ENCODE data around the gene PIGR.

Gene PIGR

GRCh38 chr1:206969090-206969489 is 22.8 kb upstream of the PIGR start:
- no peak for TF ChIP-seq GATA3 (IDR thresholded peaks at IDR 0.05; ENCODE audit: low read depth, low read length)
- no peak for TF ChIP-seq GATA2 (IDR thresholded peaks at IDR 0.05; ENCODE audit: low read depth, low read length)

- TF ChIP-seq GATA3 (IDR thresholded peaks at IDR 0.05; ENCODE audit: low read depth, low read length) (no peak), GATA2 (IDR thresholded peaks at IDR 0.05; ENCODE audit: low read depth, low read length) (no peak)
Observed at GRCh38 chr1:206967096-206967849, 21.0 kb upstream of the PIGR start.

- TF ChIP-seq GATA3 (IDR thresholded peaks at IDR 0.05; ENCODE audit: low read depth, low read length) (no peak), GATA2 (IDR thresholded peaks at IDR 0.05; ENCODE audit: low read depth, low read length) (no peak)
Observed at GRCh38 chr1:206965781-206966180, 19.5 kb upstream of the PIGR start.

GRCh38 chr1:206963740-206964139 is 17.5 kb upstream of the PIGR start:
- TF ChIP-seq GATA3 (IDR thresholded peaks at IDR 0.05; ENCODE audit: low read depth, low read length) = no peak
- TF ChIP-seq GATA2 (IDR thresholded peaks at IDR 0.05; ENCODE audit: low read depth, low read length) = no peak

- TF ChIP-seq GATA2 (IDR thresholded peaks at IDR 0.05; ENCODE audit: low read depth, low read length) (no peak), GATA3 (IDR thresholded peaks at IDR 0.05; ENCODE audit: low read depth, low read length) (no peak)
Observed at GRCh38 chr1:206963119-206963712, 16.9 kb upstream of the PIGR start.

- TF ChIP-seq GATA3 (IDR thresholded peaks at IDR 0.05; ENCODE audit: low read depth, low read length) = no peak
- TF ChIP-seq GATA2 (IDR thresholded peaks at IDR 0.05; ENCODE audit: low read depth, low read length) = no peak
Observed at GRCh38 chr1:206962272-206962671, 16.0 kb upstream of the PIGR start.

- TF ChIP-seq GATA2 (IDR thresholded peaks at IDR 0.05; ENCODE audit: low read depth, low read length) (no peak), GATA3 (IDR thresholded peaks at IDR 0.05; ENCODE audit: low read depth, low read length) (no peak)
Observed at GRCh38 chr1:206961668-206962067, 15.4 kb upstream of the PIGR start.

- no peak for TF ChIP-seq GATA2 (IDR thresholded peaks at IDR 0.05; ENCODE audit: low read depth, low read length)
- no peak for TF ChIP-seq GATA3 (IDR thresholded peaks at IDR 0.05; ENCODE audit: low read depth, low read length)
Observed at GRCh38 chr1:206960676-206961386, 14.6 kb upstream of the PIGR start.

GRCh38 chr1:206958144-206958543 is 11.9 kb upstream of the PIGR start:
- TF ChIP-seq GATA3 (IDR thresholded peaks at IDR 0.05; ENCODE audit: low read depth, low read length) = no peak
- no peak for TF ChIP-seq GATA2 (IDR thresholded peaks at IDR 0.05; ENCODE audit: low read depth, low read length)

- no peak for TF ChIP-seq GATA2 (IDR thresholded peaks at IDR 0.05; ENCODE audit: low read depth, low read length)
- TF ChIP-seq GATA3 (IDR thresholded peaks at IDR 0.05; ENCODE audit: low read depth, low read length) = no peak
Observed at GRCh38 chr1:206957639-206958038, 11.4 kb upstream of the PIGR start.

GRCh38 chr1:206955476-206956451 is 9.5 kb upstream of the PIGR start:
- TF ChIP-seq GATA2 (IDR thresholded peaks at IDR 0.05; ENCODE audit: low read depth, low read length) = no peak

- TF ChIP-seq GATA3 (IDR thresholded peaks at IDR 0.05; ENCODE audit: low read depth, low read length) = no peak
- TF ChIP-seq GATA2 (IDR thresholded peaks at IDR 0.05; ENCODE audit: low read depth, low read length) = no peak
Observed at GRCh38 chr1:206954459-206955342, 8.4 kb upstream of the PIGR start.

- TF ChIP-seq GATA2 (IDR thresholded peaks at IDR 0.05; ENCODE audit: low read depth, low read length) (no peak), GATA3 (IDR thresholded peaks at IDR 0.05; ENCODE audit: low read depth, low read length) (no peak)
Observed at GRCh38 chr1:206953626-206954025, 7.4 kb upstream of the PIGR start.
